K562 (cell line): ENCODE results near the gene AASDH. TPM values are rescaled to one million over a fixed set of nuclear protein-coding genes. Genes with fewer than 3 reads are reported as not detected.

Experiments used
- CREM ChIP-seq: IDR thresholded peaks from 2 replicates; pipeline ENCODE4 v1.6.1; 2014; ENCODE audit warnings: antibody characterized with exemption, low read depth
- HMGN3 ChIP-seq: IDR thresholded peaks from 2 replicates; pipeline ENCODE4 v1.6.1; 2011; ENCODE audit warnings: borderline replicate concordance, low read depth, mild to moderate bottlenecking, mixed read lengths, low read length; ENCODE audit not compliant: insufficient read length; ENCODE audit errors: extremely low read depth
- HNRNPL ChIP-seq: fragments of 200-400 bp; formaldehyde crosslinking; IDR thresholded peaks from 2 replicates; pipeline ENCODE4 v1.6.1; 2017; ENCODE audit warnings: low read depth, mild to moderate bottlenecking, low read length
- LCOR ChIP-seq: sonication (generic); formaldehyde crosslinking; IDR thresholded peaks from 2 replicates; pipeline ENCODE4 v1.8.0; 2022; ENCODE audit warnings: mild to moderate bottlenecking, missing genetic modification reagents
- MYC ChIP-seq, 2 experiments: fragments of 250-450 bp in 1 of 2; sonication (Bioruptor Pico) in 1 of 2; IDR thresholded peaks; 2 replicates each; pipeline versions ENCODE4 v1.5.1 to v1.6.1; 2012 to 2021; ENCODE audit warnings: low read depth in 2 of 2, borderline replicate concordance in 1 of 2, improper control_type of control experiment in 1 of 2, low read length in 1 of 2, mild to moderate bottlenecking in 1 of 2, moderate library complexity in 1 of 2
- NEUROD1 ChIP-seq: fragments of 150-350 bp; IDR thresholded peaks from 2 replicates; pipeline ENCODE4 v1.6.1; 2014; ENCODE audit warnings: borderline replicate concordance, low read length, low read depth; ENCODE audit not compliant: partially characterized antibody
- STAT5A ChIP-seq: IDR thresholded peaks from 2 replicates; pipeline ENCODE4 v1.6.1; 2012; ENCODE audit warnings: low read length, inconsistent platforms, borderline replicate concordance
- UBTF ChIP-seq, 2 experiments: IDR thresholded peaks; 2 replicates each; pipeline ENCODE4 v1.6.1; 2012; ENCODE audit warnings: improper control_type of control experiment in 2 of 2, low read depth in 2 of 2, low read length in 2 of 2, borderline replicate concordance in 1 of 2
- ZBED1 ChIP-seq: IDR thresholded peaks from 2 replicates; pipeline ENCODE4 v1.6.1; 2014
- ZNF239 ChIP-seq: fragments of 250-450 bp; sonication (Bioruptor Pico); IDR thresholded peaks from 2 replicates; pipeline ENCODE4 v1.4.0; 2020; ENCODE audit warnings: mild to moderate bottlenecking
- polyA plus RNA-seq, 8 experiments: library from polyadenylated mRNA; depleted of rRNA in 4 of 8; stranded (reverse) in 5 of 8; unstranded in 3 of 8; fragments of >200 nt; fragmentation: Nextera tagmentation in 2 of 8; fragmentation: Illumina TruSeq in 1 of 8; extraction: Ambion mirVana in 2 of 8; extraction: Trizol in 1 of 8; gene quantifications; 2 replicates each; pipeline versions ENCODE4 v1.2.1 to v1.2.3, GENCODE V29; 2011 to 2014; ENCODE audit warnings: inconsistent platforms in 1 of 8, missing spikeins in 1 of 8
- total RNA-seq, 7 experiments: library from RNA; depleted of rRNA in 6 of 7; stranded (reverse); fragments of >200 nt in 6 of 7; fragmentation: Illumina TruSeq in 2 of 7; extraction: Trizol in 2 of 7; gene quantifications; 2 replicates each; pipeline versions ENCODE4 v1.2.1 to v1.2.3, GENCODE V29; 2011 to 2021; ENCODE audit warnings: low replicate concordance in 1 of 7
- TF ChIP-seq, protein P1 (sequence below), 2 experiments: fragments of 450-650 bp; conservative IDR thresholded peaks; 2 replicates each; pipeline ENCODE4 v1.6.1; 2017; ENCODE audit warnings: mild to moderate bottlenecking in 2 of 2, moderate library complexity in 2 of 2
- TF ChIP-seq, protein P2 (sequence below): fragments of 450-650 bp; IDR thresholded peaks from 2 replicates; pipeline ENCODE4 v1.6.1; 2018; ENCODE audit not compliant: partially characterized antibody
- TF ChIP-seq, protein P3 (sequence below), 2 experiments: IDR thresholded peaks; 2 replicates each; pipeline ENCODE4 v1.6.1; 2011; ENCODE audit warnings: borderline replicate concordance in 1 of 2, control low read depth in 1 of 2, low read depth in 1 of 2, low read length in 1 of 2, mild to moderate bottlenecking in 1 of 2, mixed read lengths in 1 of 2, moderate library complexity in 1 of 2; ENCODE audit not compliant: insufficient read depth in 1 of 2, insufficient read length in 1 of 2, poor library complexity in 1 of 2, severe bottlenecking in 1 of 2; ENCODE audit errors: extremely low read depth in 1 of 2
- TF ChIP-seq, protein P4 (sequence below): IDR thresholded peaks from 2 replicates; pipeline ENCODE4 v1.6.1; 2014; ENCODE audit warnings: antibody characterized with exemption

The AASDH gene
- total and polyA plus RNA-seq, 9 of the 15 experiments (the other 6 are each of a cell fraction or from before 2014, with no cell fraction given) = 8.6 to 29.7 (median 13.7) TPM

GRCh38 chr4:56435140-56435926 is 48.0 kb upstream of the AASDH start, which contains the start of gene PPAT (continued):
- peak; percentile 78 for TF ChIP-seq HMGN3
- TF ChIP-seq ZBED1 = peak; percentile 68; the same call in 1 of the 2 replicates
- TF ChIP-seq, protein P1, sequence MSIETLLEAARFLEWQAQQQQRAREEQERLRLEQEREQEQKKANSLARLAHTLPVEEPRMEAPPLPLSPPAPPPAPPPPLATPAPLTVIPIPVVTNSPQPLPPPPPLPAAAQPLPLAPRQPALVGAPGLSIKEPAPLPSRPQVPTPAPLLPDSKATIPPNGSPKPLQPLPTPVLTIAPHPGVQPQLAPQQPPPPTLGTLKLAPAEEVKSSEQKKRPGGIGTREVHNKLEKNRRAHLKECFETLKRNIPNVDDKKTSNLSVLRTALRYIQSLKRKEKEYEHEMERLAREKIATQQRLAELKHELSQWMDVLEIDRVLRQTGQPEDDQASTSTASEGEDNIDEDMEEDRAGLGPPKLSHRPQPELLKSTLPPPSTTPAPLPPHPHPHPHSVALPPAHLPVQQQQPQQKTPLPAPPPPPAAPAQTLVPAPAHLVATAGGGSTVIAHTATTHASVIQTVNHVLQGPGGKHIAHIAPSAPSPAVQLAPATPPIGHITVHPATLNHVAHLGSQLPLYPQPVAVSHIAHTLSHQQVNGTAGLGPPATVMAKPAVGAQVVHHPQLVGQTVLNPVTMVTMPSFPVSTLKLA (conservative IDR thresholded peaks at IDR 0.05) = peak; percentile 98 to 99
- TF ChIP-seq LCOR (CRISPR knock-in tag) = peak; percentile 66; the same call in 1 of the 2 replicates
- TF ChIP-seq, protein P2, sequence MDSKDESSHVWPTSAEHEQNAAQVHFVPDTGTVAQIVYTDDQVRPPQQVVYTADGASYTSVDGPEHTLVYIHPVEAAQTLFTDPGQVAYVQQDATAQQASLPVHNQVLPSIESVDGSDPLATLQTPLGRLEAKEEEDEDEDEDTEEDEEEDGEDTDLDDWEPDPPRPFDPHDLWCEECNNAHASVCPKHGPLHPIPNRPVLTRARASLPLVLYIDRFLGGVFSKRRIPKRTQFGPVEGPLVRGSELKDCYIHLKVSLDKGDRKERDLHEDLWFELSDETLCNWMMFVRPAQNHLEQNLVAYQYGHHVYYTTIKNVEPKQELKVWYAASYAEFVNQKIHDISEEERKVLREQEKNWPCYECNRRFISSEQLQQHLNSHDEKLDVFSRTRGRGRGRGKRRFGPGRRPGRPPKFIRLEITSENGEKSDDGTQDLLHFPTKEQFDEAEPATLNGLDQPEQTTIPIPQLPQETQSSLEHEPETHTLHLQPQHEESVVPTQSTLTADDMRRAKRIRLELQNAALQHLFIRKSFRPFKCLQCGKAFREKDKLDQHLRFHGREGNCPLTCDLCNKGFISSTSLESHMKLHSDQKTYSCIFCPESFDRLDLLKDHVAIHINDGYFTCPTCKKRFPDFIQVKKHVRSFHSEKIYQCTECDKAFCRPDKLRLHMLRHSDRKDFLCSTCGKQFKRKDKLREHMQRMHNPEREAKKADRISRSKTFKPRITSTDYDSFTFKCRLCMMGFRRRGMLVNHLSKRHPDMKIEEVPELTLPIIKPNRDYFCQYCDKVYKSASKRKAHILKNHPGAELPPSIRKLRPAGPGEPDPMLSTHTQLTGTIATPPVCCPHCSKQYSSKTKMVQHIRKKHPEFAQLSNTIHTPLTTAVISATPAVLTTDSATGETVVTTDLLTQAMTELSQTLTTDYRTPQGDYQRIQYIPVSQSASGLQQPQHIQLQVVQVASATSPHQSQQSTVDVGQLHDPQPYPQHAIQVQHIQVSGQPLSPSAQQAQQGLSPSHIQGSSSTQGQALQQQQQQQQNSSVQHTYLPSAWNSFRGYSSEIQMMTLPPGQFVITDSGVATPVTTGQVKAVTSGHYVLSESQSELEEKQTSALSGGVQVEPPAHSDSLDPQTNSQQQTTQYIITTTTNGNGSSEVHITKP = peak; percentile 99
- peak; percentile 93 for TF ChIP-seq MYC (IDR thresholded peaks at IDR 0.05; ENCODE audit: low read depth, low read length)
- TF ChIP-seq MYC (CRISPR knock-in tag; IDR thresholded peaks at IDR 0.05; ENCODE audit: borderline replicate concordance, low read depth) = peak; percentile 87; the same call in 1 of the 2 replicates
- peak; percentile 30 to 90; a peak in 2 of 4 replicates for TF ChIP-seq UBTF (IDR thresholded peaks at IDR 0.05; ENCODE audit: borderline replicate concordance in 1 of 2, low read depth in 2 of 2, low read length in 2 of 2)
- peak; percentile 32 for TF ChIP-seq NEUROD1
- peak; percentile 47; the same call in 1 of the 2 replicates for TF ChIP-seq HNRNPL
- peak; percentile 38; the same call in 1 of the 2 replicates for TF ChIP-seq CREM
- 0 out of 2 replicates have a peak, but pooled peaks have one; percentile 14 for TF ChIP-seq STAT5A
- TF ChIP-seq, protein P3, sequence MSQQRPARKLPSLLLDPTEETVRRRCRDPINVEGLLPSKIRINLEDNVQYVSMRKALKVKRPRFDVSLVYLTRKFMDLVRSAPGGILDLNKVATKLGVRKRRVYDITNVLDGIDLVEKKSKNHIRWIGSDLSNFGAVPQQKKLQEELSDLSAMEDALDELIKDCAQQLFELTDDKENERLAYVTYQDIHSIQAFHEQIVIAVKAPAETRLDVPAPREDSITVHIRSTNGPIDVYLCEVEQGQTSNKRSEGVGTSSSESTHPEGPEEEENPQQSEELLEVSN (IDR thresholded peaks at IDR 0.05; ENCODE audit: borderline replicate concordance in 1 of 2, extremely low read depth in 1 of 2, insufficient read depth in 1 of 2, insufficient read length in 1 of 2, low read depth in 1 of 2, low read length in 1 of 2, poor library complexity in 1 of 2, severe bottlenecking in 1 of 2) = peak; percentile 87 to 93
- TF ChIP-seq ZNF239 = no peak
- TF ChIP-seq, protein P4, sequence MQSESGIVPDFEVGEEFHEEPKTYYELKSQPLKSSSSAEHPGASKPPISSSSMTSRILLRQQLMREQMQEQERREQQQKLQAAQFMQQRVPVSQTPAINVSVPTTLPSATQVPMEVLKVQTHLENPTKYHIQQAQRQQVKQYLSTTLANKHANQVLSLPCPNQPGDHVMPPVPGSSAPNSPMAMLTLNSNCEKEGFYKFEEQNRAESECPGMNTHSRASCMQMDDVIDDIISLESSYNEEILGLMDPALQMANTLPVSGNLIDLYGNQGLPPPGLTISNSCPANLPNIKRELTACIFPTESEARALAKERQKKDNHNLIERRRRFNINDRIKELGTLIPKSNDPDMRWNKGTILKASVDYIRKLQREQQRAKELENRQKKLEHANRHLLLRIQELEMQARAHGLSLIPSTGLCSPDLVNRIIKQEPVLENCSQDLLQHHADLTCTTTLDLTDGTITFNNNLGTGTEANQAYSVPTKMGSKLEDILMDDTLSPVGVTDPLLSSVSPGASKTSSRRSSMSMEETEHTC = peak; percentile 58; the same call in 1 of the 2 replicates
